ENCODE measurements around the gene PRAME. TPM values are rescaled to one million over a fixed set of nuclear protein-coding genes. Genes with fewer than 3 reads are reported as not detected.

PRAME gene
- total RNA-seq, 1 donor from 2014 or later = not detected

GRCh38 chr22:22590136-22590891 lies 31.2 kb upstream of the PRAME start:
- no peak overlapping the region for H2AFZ ChIP-seq (ENCODE audit: low read depth, low read length)
- H3K79me2 ChIP-seq (ENCODE audit: insufficient read depth, low read length) = no peaks in the 10 kb centered on the region
- FAIRE-seq (no peak), DNase-seq (ENCODE audit: low read depth) (no peak)
- H3K4me1 Mint-ChIP-seq (ENCODE audit: low read depth, unreplicated experiment) = no peaks in the 10 kb centered on the region
- no peak overlapping the region for H3K9ac ChIP-seq (ENCODE audit: low read length)
- no peak for TF ChIP-seq CTCF (IDR thresholded peaks at IDR 0.05; ENCODE audit: insufficient read depth, low read depth, low read length)
- TF ChIP-seq EZH2 (IDR thresholded peaks at IDR 0.05; ENCODE audit: insufficient read depth, low read length) = no peak
- H4K20me1 ChIP-seq (ENCODE audit: insufficient read depth, low read length) = no peaks in the 10 kb centered on the region
- H3K27me3 ChIP-seq (ENCODE audit: insufficient read depth, low read length) = peaks cover 2% of the 10 kb centered on the region
- H3K36me3 ChIP-seq (ENCODE audit: insufficient read depth, low read length) = no peaks in the 10 kb centered on the region
- no peak overlapping the region for H3K27ac Mint-ChIP-seq (ENCODE audit: unreplicated experiment)
- H3K9me3 Mint-ChIP-seq (ENCODE audit: unreplicated experiment) = no peaks in the 10 kb centered on the region
- H3K4me1 ChIP-seq (ENCODE audit: insufficient read depth, low read length) = no peaks in the 10 kb centered on the region
- peaks cover 52% of the 10 kb centered on the region for H3K27me3 Mint-ChIP-seq (ENCODE audit: low read depth, unreplicated experiment)
- no peak overlapping the region for H3K4me2 ChIP-seq (ENCODE audit: low read length)
- no peak overlapping the region for H3K4me3 ChIP-seq (ENCODE audit: insufficient read depth, low read depth, low read length)
- no peaks in the 10 kb centered on the region for H3K9me3 ChIP-seq (ENCODE audit: insufficient read depth, low read depth, low read length)
- no peak overlapping the region for H3K4me3 Mint-ChIP-seq (ENCODE audit: unreplicated experiment)
- no peaks in the 10 kb centered on the region for H3K36me3 Mint-ChIP-seq (ENCODE audit: low read depth, unreplicated experiment)
- no peak overlapping the region for H3K27ac ChIP-seq (ENCODE audit: low read depth, low read length)

- H3K9ac ChIP-seq (ENCODE audit: low read length) = no peak overlapping the region
- H3K4me1 Mint-ChIP-seq (ENCODE audit: low read depth, unreplicated experiment) = no peaks in the 10 kb centered on the region
- DNase-seq (ENCODE audit: low read depth) (no peak), FAIRE-seq (no peak)
- H3K9me3 Mint-ChIP-seq (ENCODE audit: unreplicated experiment) = no peaks in the 10 kb centered on the region
- no peak overlapping the region for H3K27ac Mint-ChIP-seq (ENCODE audit: unreplicated experiment)
- H3K79me2 ChIP-seq (ENCODE audit: insufficient read depth, low read length) = no peaks in the 10 kb centered on the region
- TF ChIP-seq CTCF (IDR thresholded peaks at IDR 0.05; ENCODE audit: insufficient read depth, low read depth, low read length) = no peak
- TF ChIP-seq EZH2 (IDR thresholded peaks at IDR 0.05; ENCODE audit: insufficient read depth, low read length) = no peak
- H3K27me3 Mint-ChIP-seq (ENCODE audit: low read depth, unreplicated experiment) = peaks cover 58% of the 10 kb centered on the region
- peaks cover 2% of the 10 kb centered on the region for H3K27me3 ChIP-seq (ENCODE audit: insufficient read depth, low read length)
- no peaks in the 10 kb centered on the region for H3K4me1 ChIP-seq (ENCODE audit: insufficient read depth, low read length)
- no peaks in the 10 kb centered on the region for H3K36me3 ChIP-seq (ENCODE audit: insufficient read depth, low read length)
- H3K9me3 ChIP-seq (ENCODE audit: insufficient read depth, low read depth, low read length) = no peaks in the 10 kb centered on the region
- H3K36me3 Mint-ChIP-seq (ENCODE audit: low read depth, unreplicated experiment) = no peaks in the 10 kb centered on the region
- no peaks in the 10 kb centered on the region for H4K20me1 ChIP-seq (ENCODE audit: insufficient read depth, low read length)
- H2AFZ ChIP-seq (ENCODE audit: low read depth, low read length) = no peak overlapping the region
- no peak overlapping the region for H3K4me3 ChIP-seq (ENCODE audit: insufficient read depth, low read depth, low read length)
- H3K4me3 Mint-ChIP-seq (ENCODE audit: unreplicated experiment) = no peak overlapping the region
- H3K4me2 ChIP-seq (ENCODE audit: low read length) = no peak overlapping the region
- no peak overlapping the region for H3K27ac ChIP-seq (ENCODE audit: low read depth, low read length)
Measured at GRCh38 chr22:22588485-22589164, 29.6 kb upstream of the PRAME start.

Measured in astrocyte (in vitro differentiated cells and primary cell).